GM23338 (cell line): ENCODE data around the gene A3GALT2. TPM values are rescaled to one million over a fixed set of nuclear protein-coding genes. Genes with fewer than 3 reads are reported as not detected.

ENCODE experiments used
- ATAC-seq: fragments of 200-7000 bp; cut with Tn5 transposase; 3 replicates; pipeline ENCODE4 v1.9.1; 2020
- DNase-seq: peaks from one replicate; pipeline ENCODE4 v3.0.0-alpha.2; 2015; ENCODE audit warnings: low spot score
- H2AFZ ChIP-seq: fragments of 200-600 bp; sonication (generic); 2 replicates; pipeline ENCODE4 v1.8.0; 2016; ENCODE audit warnings: antibody characterized with exemption, mild to moderate bottlenecking, moderate library complexity
- H3F3A ChIP-seq: fragments of 200-600 bp; sonication (generic); replicated peaks from 2 replicates; pipeline ENCODE4 v1.8.0; 2017; ENCODE audit warnings: antibody characterized with exemption, mixed run types, low read depth
- H3K27ac ChIP-seq: fragments of 200-600 bp; sonication (generic); 2 replicates; pipeline ENCODE4 v1.6.1; 2016; ENCODE audit warnings: low read depth
- H3K27me3 ChIP-seq: fragments of 200-600 bp; sonication (generic); 2 replicates; pipeline ENCODE4 v1.8.0; 2016; ENCODE audit warnings: mild to moderate bottlenecking, mixed run types, moderate library complexity; ENCODE audit not compliant: insufficient read depth
- H3K36me3 ChIP-seq: fragments of 200-600 bp; sonication (generic); 2 replicates; pipeline ENCODE4 v1.8.0; 2016; ENCODE audit warnings: mild to moderate bottlenecking; ENCODE audit not compliant: insufficient read depth
- H3K4me1 ChIP-seq: fragments of 200-600 bp; sonication (generic); 2 replicates; pipeline ENCODE4 v1.8.0; 2016; ENCODE audit warnings: mild to moderate bottlenecking, moderate library complexity; ENCODE audit not compliant: insufficient read depth
- H3K4me2 ChIP-seq: fragments of 200-600 bp; sonication (generic); 2 replicates; pipeline ENCODE4 v1.7.1; 2017; ENCODE audit warnings: mixed run types
- H3K4me3 ChIP-seq: fragments of 200-600 bp; sonication (generic); 2 replicates; pipeline ENCODE4 v1.6.1; 2016; ENCODE audit warnings: mixed run types
- H3K79me2 ChIP-seq: fragments of 200-600 bp; sonication (generic); replicated peaks from 2 replicates; pipeline ENCODE4 v1.8.0; 2017; ENCODE audit warnings: mild to moderate bottlenecking; ENCODE audit not compliant: insufficient read depth
- H3K9me2 ChIP-seq: fragments of 200-600 bp; sonication (generic); 2 replicates; pipeline ENCODE4 v1.8.0; 2017; ENCODE audit not compliant: insufficient read depth
- H4K20me1 ChIP-seq: fragments of 200-600 bp; sonication (generic); replicated peaks from 2 replicates; pipeline ENCODE4 v1.8.0; 2017; ENCODE audit warnings: mild to moderate bottlenecking; ENCODE audit not compliant: insufficient read depth
- H3K27ac Mint-ChIP-seq: 2 replicates; pipeline ENCODE4 v1.8.0; 2020; ENCODE audit warnings: inconsistent platforms, mild to moderate bottlenecking, moderate library complexity, mixed read lengths
- H3K27me3 Mint-ChIP-seq: 3 replicates; pipeline ENCODE4 v1.8.0; 2022; ENCODE audit warnings: low read depth, mild to moderate bottlenecking, moderate library complexity, mixed read lengths, inconsistent platforms; ENCODE audit not compliant: insufficient read depth, poor library complexity
- H3K36me3 Mint-ChIP-seq: 3 replicates; pipeline ENCODE4 v1.8.0; 2021; ENCODE audit warnings: low read depth, mild to moderate bottlenecking, inconsistent platforms, moderate library complexity, mixed read lengths
- H3K4me1 Mint-ChIP-seq: 3 replicates; pipeline ENCODE4 v1.8.0; 2020; ENCODE audit warnings: mild to moderate bottlenecking, inconsistent platforms, mixed read lengths
- H3K4me3 Mint-ChIP-seq: 3 replicates; pipeline ENCODE4 v1.8.0; 2021; ENCODE audit warnings: moderate library complexity, mild to moderate bottlenecking, inconsistent platforms, mixed read lengths
- H3K9me3 Mint-ChIP-seq: 3 replicates; pipeline ENCODE4 v1.8.0; 2020; ENCODE audit warnings: moderate library complexity, mild to moderate bottlenecking, inconsistent platforms, mixed read lengths
- CREB1 ChIP-seq: fragments of 250-450 bp; sonication (Bioruptor Pico); IDR thresholded peaks from 2 replicates; pipeline ENCODE4 v1.5.0; 2020; ENCODE audit warnings: low read depth, mild to moderate bottlenecking, moderate library complexity
- EZH2 ChIP-seq: fragments of 200-600 bp; sonication (generic); IDR thresholded peaks from one replicate; pipeline ENCODE4 v1.8.0; 2017; ENCODE audit warnings: antibody characterized with exemption, mild to moderate bottlenecking, low read depth; ENCODE audit not compliant: unreplicated experiment
- EZH2phosphoT487 ChIP-seq: fragments of 200-600 bp; sonication (generic); IDR thresholded peaks from one replicate; pipeline ENCODE4 v1.8.1; 2018; ENCODE audit warnings: antibody characterized with exemption; ENCODE audit not compliant: unreplicated experiment
- JUNB ChIP-seq: IDR thresholded peaks from one replicate; pipeline ENCODE4 v1.6.1; 2016; ENCODE audit warnings: antibody characterized with exemption; ENCODE audit not compliant: unreplicated experiment
- NANOG ChIP-seq: IDR thresholded peaks from 2 replicates; pipeline ENCODE4 v1.6.1; 2016; ENCODE audit warnings: antibody characterized with exemption, borderline replicate concordance
- POLR2AphosphoS5 ChIP-seq: IDR thresholded peaks from 2 replicates; pipeline ENCODE4 v1.6.1; 2016; ENCODE audit warnings: antibody characterized with exemption, low read depth
- STAT1 ChIP-seq: IDR thresholded peaks from one replicate; pipeline ENCODE4 v1.6.1; 2016; ENCODE audit warnings: antibody characterized with exemption; ENCODE audit not compliant: unreplicated experiment
- ZNF114 ChIP-seq: fragments of 250-450 bp; sonication (Bioruptor Pico); IDR thresholded peaks from 2 replicates; pipeline ENCODE4 v1.5.0; 2020; ENCODE audit warnings: mild to moderate bottlenecking, moderate library complexity
- ZNF331 ChIP-seq: fragments of 250-450 bp; sonication (Bioruptor Pico); IDR thresholded peaks from 2 replicates; pipeline ENCODE4 v1.5.0; 2020; ENCODE audit warnings: low read depth, mild to moderate bottlenecking, moderate library complexity
- polyA plus RNA-seq: library from polyadenylated mRNA; unstranded; fragments of >200 nt; fragmentation: Nextera tagmentation; extraction: Ambion mirVana; gene quantifications from 2 replicates; pipeline ENCODE4 v1.2.1, GENCODE V29; 2016
- total RNA-seq: library from RNA; depleted of rRNA; stranded (reverse); fragments of >200 nt; shearing (Covaris generic); gene quantifications from 2 replicates; pipeline ENCODE4 v1.2.3, GENCODE V29; 2014
- TF ChIP-seq, protein P1 (sequence below): fragments of 250-450 bp; sonication (Bioruptor Pico); IDR thresholded peaks from 2 replicates; pipeline ENCODE4 v1.5.0; 2020; ENCODE audit warnings: mild to moderate bottlenecking, moderate library complexity
- TF ChIP-seq, protein P2 (sequence below), 2 experiments: fragments of 200-600 bp in 1 of 2; sonication (generic) in 1 of 2; conservative IDR thresholded peaks; 2 replicates each; pipeline versions ENCODE4 v1.5.1 to v1.6.1; 2016 to 2017; ENCODE audit warnings: antibody characterized with exemption in 2 of 2, low read depth in 2 of 2, mild to moderate bottlenecking in 2 of 2, moderate library complexity in 1 of 2
- TF ChIP-seq, protein P3 (sequence below): IDR thresholded peaks from one replicate; pipeline ENCODE4 v1.6.1; 2018; ENCODE audit warnings: antibody characterized with exemption; ENCODE audit not compliant: unreplicated experiment
- TF ChIP-seq, protein P4 (sequence below): IDR thresholded peaks from 2 replicates; pipeline ENCODE4 v1.6.1; 2016; ENCODE audit warnings: antibody characterized with exemption

A3GALT2 gene
- total and polyA plus RNA-seq, 2 experiments from 2014 or later, result not detected

DNA sequence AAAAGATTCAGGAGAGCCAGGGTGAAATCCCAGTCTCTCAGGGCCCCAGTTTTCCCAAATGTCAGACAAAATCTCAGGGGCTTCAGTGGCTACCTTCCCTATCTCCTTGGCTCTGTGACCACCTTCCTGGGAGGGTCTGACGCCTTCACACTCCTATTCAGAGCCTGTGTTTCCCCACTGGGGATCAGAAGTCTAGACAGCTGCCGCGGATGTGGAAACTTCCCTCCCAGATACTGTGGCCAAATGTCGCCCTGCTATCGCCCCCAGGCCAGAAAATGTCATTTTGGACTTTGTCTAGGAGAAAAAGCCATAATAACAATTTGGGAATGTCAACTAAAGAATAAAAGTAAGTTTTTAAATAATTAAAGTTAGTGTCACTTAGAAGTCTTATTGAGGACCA, 15.9 kb downstream of the A3GALT2 start:
- H3K4me1 ChIP-seq, result peaks cover 12% of the 10 kb centered on the region; the same call in 1 of the 2 replicates
- DNase-seq (no peak), ATAC-seq (no peak)
- peaks cover 14% of the 10 kb centered on the region; the same call in 2 of the 3 replicates for H3K36me3 Mint-ChIP-seq
- H4K20me1 ChIP-seq, result no peaks in the 10 kb centered on the region; the same call in 1 of the 2 replicates
- peaks cover 32% of the 10 kb centered on the region for H3K27me3 ChIP-seq
- no peak overlapping the region for H3K4me3 Mint-ChIP-seq
- no peak overlapping the region for H3K27ac ChIP-seq
- H3F3A ChIP-seq, result no peaks in the 10 kb centered on the region
- no peaks in the 10 kb centered on the region for H3K79me2 ChIP-seq
- H3K9me3 Mint-ChIP-seq, result peaks cover 7% of the 10 kb centered on the region; the same call in 2 of the 3 replicates
- no peak overlapping the region for H3K27ac Mint-ChIP-seq
- TF ChIP-seq, protein P1, sequence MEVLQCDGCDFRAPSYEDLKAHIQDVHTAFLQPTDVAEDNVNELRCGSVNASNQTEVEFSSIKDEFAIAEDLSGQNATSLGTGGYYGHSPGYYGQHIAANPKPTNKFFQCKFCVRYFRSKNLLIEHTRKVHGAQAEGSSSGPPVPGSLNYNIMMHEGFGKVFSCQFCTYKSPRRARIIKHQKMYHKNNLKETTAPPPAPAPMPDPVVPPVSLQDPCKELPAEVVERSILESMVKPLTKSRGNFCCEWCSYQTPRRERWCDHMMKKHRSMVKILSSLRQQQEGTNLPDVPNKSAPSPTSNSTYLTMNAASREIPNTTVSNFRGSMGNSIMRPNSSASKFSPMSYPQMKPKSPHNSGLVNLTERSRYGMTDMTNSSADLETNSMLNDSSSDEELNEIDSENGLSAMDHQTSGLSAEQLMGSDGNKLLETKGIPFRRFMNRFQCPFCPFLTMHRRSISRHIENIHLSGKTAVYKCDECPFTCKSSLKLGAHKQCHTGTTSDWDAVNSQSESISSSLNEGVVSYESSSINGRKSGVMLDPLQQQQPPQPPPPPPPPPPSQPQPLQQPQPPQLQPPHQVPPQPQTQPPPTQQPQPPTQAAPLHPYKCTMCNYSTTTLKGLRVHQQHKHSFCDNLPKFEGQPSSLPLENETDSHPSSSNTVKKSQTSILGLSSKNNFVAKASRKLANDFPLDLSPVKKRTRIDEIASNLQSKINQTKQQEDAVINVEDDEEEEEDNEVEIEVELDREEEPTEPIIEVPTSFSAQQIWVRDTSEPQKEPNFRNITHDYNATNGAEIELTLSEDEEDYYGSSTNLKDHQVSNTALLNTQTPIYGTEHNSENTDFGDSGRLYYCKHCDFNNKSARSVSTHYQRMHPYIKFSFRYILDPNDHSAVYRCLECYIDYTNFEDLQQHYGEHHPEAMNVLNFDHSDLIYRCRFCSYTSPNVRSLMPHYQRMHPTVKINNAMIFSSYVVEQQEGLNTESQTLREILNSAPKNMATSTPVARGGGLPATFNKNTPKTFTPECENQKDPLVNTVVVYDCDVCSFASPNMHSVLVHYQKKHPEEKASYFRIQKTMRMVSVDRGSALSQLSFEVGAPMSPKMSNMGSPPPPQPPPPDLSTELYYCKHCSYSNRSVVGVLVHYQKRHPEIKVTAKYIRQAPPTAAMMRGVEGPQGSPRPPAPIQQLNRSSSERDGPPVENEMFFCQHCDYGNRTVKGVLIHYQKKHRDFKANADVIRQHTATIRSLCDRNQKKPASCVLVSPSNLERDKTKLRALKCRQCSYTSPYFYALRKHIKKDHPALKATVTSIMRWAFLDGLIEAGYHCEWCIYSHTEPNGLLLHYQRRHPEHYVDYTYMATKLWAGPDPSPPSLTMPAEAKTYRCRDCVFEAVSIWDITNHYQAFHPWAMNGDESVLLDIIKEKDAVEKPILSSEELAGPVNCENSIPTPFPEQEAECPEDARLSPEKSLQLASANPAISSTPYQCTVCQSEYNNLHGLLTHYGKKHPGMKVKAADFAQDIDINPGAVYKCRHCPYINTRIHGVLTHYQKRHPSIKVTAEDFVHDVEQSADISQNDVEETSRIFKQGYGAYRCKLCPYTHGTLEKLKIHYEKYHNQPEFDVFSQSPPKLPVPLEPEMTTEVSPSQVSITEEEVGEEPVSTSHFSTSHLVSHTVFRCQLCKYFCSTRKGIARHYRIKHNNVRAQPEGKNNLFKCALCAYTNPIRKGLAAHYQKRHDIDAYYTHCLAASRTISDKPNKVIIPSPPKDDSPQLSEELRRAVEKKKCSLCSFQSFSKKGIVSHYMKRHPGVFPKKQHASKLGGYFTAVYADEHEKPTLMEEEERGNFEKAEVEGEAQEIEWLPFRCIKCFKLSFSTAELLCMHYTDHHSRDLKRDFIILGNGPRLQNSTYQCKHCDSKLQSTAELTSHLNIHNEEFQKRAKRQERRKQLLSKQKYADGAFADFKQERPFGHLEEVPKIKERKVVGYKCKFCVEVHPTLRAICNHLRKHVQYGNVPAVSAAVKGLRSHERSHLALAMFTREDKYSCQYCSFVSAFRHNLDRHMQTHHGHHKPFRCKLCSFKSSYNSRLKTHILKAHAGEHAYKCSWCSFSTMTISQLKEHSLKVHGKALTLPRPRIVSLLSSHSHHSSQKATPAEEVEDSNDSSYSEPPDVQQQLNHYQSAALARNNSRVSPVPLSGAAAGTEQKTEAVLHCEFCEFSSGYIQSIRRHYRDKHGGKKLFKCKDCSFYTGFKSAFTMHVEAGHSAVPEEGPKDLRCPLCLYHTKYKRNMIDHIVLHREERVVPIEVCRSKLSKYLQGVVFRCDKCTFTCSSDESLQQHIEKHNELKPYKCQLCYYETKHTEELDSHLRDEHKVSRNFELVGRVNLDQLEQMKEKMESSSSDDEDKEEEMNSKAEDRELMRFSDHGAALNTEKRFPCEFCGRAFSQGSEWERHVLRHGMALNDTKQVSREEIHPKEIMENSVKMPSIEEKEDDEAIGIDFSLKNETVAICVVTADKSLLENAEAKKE (CRISPR knock-in tag), result no peak
- no peak for TF ChIP-seq JUNB
- TF ChIP-seq EZH2phosphoT487, result no peak
- TF ChIP-seq, protein P2, sequence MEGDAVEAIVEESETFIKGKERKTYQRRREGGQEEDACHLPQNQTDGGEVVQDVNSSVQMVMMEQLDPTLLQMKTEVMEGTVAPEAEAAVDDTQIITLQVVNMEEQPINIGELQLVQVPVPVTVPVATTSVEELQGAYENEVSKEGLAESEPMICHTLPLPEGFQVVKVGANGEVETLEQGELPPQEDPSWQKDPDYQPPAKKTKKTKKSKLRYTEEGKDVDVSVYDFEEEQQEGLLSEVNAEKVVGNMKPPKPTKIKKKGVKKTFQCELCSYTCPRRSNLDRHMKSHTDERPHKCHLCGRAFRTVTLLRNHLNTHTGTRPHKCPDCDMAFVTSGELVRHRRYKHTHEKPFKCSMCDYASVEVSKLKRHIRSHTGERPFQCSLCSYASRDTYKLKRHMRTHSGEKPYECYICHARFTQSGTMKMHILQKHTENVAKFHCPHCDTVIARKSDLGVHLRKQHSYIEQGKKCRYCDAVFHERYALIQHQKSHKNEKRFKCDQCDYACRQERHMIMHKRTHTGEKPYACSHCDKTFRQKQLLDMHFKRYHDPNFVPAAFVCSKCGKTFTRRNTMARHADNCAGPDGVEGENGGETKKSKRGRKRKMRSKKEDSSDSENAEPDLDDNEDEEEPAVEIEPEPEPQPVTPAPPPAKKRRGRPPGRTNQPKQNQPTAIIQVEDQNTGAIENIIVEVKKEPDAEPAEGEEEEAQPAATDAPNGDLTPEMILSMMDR (conservative IDR thresholded peaks at IDR 0.05; ENCODE audit: low read depth in 2 of 2), result no peak
- no peak for TF ChIP-seq ZNF331
- TF ChIP-seq CREB1 (CRISPR knock-in tag), result no peak
- TF ChIP-seq STAT1, result no peak
- no peak for TF ChIP-seq ZNF114 (CRISPR knock-in tag)
- no peak for TF ChIP-seq NANOG
- TF ChIP-seq EZH2, result no peak
- TF ChIP-seq POLR2AphosphoS5, result no peak
- TF ChIP-seq, protein P3, sequence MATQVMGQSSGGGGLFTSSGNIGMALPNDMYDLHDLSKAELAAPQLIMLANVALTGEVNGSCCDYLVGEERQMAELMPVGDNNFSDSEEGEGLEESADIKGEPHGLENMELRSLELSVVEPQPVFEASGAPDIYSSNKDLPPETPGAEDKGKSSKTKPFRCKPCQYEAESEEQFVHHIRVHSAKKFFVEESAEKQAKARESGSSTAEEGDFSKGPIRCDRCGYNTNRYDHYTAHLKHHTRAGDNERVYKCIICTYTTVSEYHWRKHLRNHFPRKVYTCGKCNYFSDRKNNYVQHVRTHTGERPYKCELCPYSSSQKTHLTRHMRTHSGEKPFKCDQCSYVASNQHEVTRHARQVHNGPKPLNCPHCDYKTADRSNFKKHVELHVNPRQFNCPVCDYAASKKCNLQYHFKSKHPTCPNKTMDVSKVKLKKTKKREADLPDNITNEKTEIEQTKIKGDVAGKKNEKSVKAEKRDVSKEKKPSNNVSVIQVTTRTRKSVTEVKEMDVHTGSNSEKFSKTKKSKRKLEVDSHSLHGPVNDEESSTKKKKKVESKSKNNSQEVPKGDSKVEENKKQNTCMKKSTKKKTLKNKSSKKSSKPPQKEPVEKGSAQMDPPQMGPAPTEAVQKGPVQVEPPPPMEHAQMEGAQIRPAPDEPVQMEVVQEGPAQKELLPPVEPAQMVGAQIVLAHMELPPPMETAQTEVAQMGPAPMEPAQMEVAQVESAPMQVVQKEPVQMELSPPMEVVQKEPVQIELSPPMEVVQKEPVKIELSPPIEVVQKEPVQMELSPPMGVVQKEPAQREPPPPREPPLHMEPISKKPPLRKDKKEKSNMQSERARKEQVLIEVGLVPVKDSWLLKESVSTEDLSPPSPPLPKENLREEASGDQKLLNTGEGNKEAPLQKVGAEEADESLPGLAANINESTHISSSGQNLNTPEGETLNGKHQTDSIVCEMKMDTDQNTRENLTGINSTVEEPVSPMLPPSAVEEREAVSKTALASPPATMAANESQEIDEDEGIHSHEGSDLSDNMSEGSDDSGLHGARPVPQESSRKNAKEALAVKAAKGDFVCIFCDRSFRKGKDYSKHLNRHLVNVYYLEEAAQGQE, result no peak
- TF ChIP-seq, protein P4, sequence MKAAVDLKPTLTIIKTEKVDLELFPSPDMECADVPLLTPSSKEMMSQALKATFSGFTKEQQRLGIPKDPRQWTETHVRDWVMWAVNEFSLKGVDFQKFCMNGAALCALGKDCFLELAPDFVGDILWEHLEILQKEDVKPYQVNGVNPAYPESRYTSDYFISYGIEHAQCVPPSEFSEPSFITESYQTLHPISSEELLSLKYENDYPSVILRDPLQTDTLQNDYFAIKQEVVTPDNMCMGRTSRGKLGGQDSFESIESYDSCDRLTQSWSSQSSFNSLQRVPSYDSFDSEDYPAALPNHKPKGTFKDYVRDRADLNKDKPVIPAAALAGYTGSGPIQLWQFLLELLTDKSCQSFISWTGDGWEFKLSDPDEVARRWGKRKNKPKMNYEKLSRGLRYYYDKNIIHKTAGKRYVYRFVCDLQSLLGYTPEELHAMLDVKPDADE, result no peak
- no peak overlapping the region for H3K4me2 ChIP-seq
- peaks cover 10% of the 10 kb centered on the region for H3K4me1 Mint-ChIP-seq
- H2AFZ ChIP-seq, result no peak overlapping the region
- H3K9me2 ChIP-seq, result peaks cover 2% of the 10 kb centered on the region; the same call in 1 of the 2 replicates
- peaks cover 31% of the 10 kb centered on the region for H3K27me3 Mint-ChIP-seq
- no peaks in the 10 kb centered on the region for H3K36me3 ChIP-seq
- H3K4me3 ChIP-seq, result no peak overlapping the region
